Keratinocyte (primary cell): ENCODE results near the gene HELZ.

Experiments
- EZH2 ChIP-seq: IDR thresholded peaks from one replicate; pipeline ENCODE4 v1.6.1; 2012; ENCODE audit warnings: inconsistent platforms, mild to moderate bottlenecking, low read length, moderate library complexity
- TF ChIP-seq, protein P1 (sequence below), 3 experiments: IDR thresholded peaks in 1 of 3; conservative IDR thresholded peaks in 1 of 3; optimal IDR thresholded peaks in 1 of 3; 2 replicates in 2 of 3; 3 replicates in 1 of 3; pipeline versions ENCODE3 to v1.5.1; 2011; ENCODE audit warnings: low read length in 3 of 3, mild to moderate bottlenecking in 3 of 3, moderate library complexity in 2 of 3, control low read depth in 1 of 3, inconsistent platforms in 1 of 3; ENCODE audit not compliant: insufficient read depth in 2 of 3; ENCODE audit errors: extremely low read depth in 1 of 3

DNA sequence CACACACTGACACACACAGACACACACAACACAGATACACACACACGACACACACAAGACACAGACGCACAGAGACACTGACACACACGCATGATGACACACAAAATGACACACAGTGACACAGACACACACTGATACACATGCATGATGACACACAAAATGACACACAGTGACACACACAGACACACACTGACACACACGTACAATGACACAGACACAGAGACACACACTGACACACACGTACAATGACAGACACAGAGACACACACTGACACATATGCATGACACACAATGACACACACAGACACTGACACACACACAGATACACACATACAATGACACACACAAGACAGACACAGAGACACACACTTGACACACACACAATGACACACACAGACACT, 190.4 kb downstream of the HELZ start:
- TF ChIP-seq, protein P1, sequence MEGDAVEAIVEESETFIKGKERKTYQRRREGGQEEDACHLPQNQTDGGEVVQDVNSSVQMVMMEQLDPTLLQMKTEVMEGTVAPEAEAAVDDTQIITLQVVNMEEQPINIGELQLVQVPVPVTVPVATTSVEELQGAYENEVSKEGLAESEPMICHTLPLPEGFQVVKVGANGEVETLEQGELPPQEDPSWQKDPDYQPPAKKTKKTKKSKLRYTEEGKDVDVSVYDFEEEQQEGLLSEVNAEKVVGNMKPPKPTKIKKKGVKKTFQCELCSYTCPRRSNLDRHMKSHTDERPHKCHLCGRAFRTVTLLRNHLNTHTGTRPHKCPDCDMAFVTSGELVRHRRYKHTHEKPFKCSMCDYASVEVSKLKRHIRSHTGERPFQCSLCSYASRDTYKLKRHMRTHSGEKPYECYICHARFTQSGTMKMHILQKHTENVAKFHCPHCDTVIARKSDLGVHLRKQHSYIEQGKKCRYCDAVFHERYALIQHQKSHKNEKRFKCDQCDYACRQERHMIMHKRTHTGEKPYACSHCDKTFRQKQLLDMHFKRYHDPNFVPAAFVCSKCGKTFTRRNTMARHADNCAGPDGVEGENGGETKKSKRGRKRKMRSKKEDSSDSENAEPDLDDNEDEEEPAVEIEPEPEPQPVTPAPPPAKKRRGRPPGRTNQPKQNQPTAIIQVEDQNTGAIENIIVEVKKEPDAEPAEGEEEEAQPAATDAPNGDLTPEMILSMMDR (optimal IDR thresholded peaks at IDR 0.05 in 1 of 3, IDR thresholded peaks at IDR 0.05 in 1 of 3, conservative IDR thresholded peaks at IDR 0.05 in 1 of 3; ENCODE audit: extremely low read depth in 1 of 3, insufficient read depth in 2 of 3, low read length in 3 of 3): no peak
- no peak for TF ChIP-seq EZH2
